ENCODE data around the gene PTPRU.
A peak's percentile ranks its signal among the peaks of the same experiment; 100 is the strongest.
"Not testable (repeated sequence)": the region's sequence is repeated elsewhere in the genome, so short reads cannot be mapped to it uniquely, and the experiment has no call there.

The PTPRU gene

GRCh38 chr1:29289493-29289892 is 53.2 kb downstream of the PTPRU start:
- no peak overlapping the region for H3K4me2 ChIP-seq
- no peak overlapping the region for H3K9ac ChIP-seq
- H4K20me1 ChIP-seq = 0 out of 22 replicates have a peak, but pooled peaks cover 0 to 2% (median 0%) of the 10 kb centered on the region in 11 experiments
- no peaks in the 10 kb centered on the region for H3K27me3 ChIP-seq
- H3K27ac ChIP-seq = no peak overlapping the region
- H3K4me3 ChIP-seq = no peak overlapping the region
- peaks cover 7 to 36% (median 25%) of the 10 kb centered on the region in 10 experiments; a peak in 17 of 20 replicates for H3K4me1 ChIP-seq
- H3K36me3 ChIP-seq = no peaks in the 10 kb centered on the region
- no peaks in the 10 kb centered on the region for H3K9me3 ChIP-seq (replicated peaks in 1 of 11)
- TF ChIP-seq Cebpa-rat (IDR thresholded peaks at IDR 0.05) = no peak

GRCh38 chr1:29290414-29290985 is 54.2 kb downstream of the PTPRU start:
- Histone ChIP-seq H3K9me3 (replicated peaks in 1 of 11) (no peaks in the 10 kb centered on the region), H3K36me3 (no peaks in the 10 kb centered on the region), H3K4me1 (peaks cover 7 to 42% (median 29%) of the 10 kb centered on the region in 10 experiments; a peak in 17 of 20 replicates), H3K4me2 (no peak overlapping the region), H3K9ac (no peak overlapping the region), H4K20me1 (0 out of 22 replicates have a peak, but pooled peaks cover 0 to 2% (median 0%) of the 10 kb centered on the region in 11 experiments), H3K4me3 (no peak overlapping the region), H3K27me3 (no peaks in the 10 kb centered on the region), H3K27ac (no peak overlapping the region)
- TF ChIP-seq Cebpa-rat (IDR thresholded peaks at IDR 0.05) = no peak

GRCh38 chr1:29291756-29292155 is 55.4 kb downstream of the PTPRU start:
- Histone ChIP-seq H3K4me2 (no peak overlapping the region), H3K4me1 (peaks cover 6 to 31% (median 24%) of the 10 kb centered on the region in 10 experiments; a peak in 17 of 20 replicates), H3K36me3 (no peaks in the 10 kb centered on the region), H3K27ac (no peak overlapping the region), H4K20me1 (0 out of 22 replicates have a peak, but pooled peaks cover 0 to 2% (median 0%) of the 10 kb centered on the region in 11 experiments), H3K4me3 (no peak overlapping the region), H3K27me3 (no peaks in the 10 kb centered on the region), H3K9ac (no peak overlapping the region), H3K9me3 (replicated peaks in 1 of 11) (no peaks in the 10 kb centered on the region)
- no peak for TF ChIP-seq Cebpa-rat (IDR thresholded peaks at IDR 0.05)

GRCh38 chr1:29292344-29292743 is 56.0 kb downstream of the PTPRU start:
- H3K36me3 ChIP-seq = no peaks in the 10 kb centered on the region
- H3K9ac ChIP-seq = no peak overlapping the region
- no peak overlapping the region for H3K4me3 ChIP-seq
- H3K4me1 ChIP-seq = peaks cover under 1 to 25% (median 18%) of the 10 kb centered on the region in 10 experiments; a peak in 17 of 20 replicates
- H3K27ac ChIP-seq = no peak overlapping the region
- no peaks in the 10 kb centered on the region for H3K9me3 ChIP-seq (replicated peaks in 1 of 11)
- H3K27me3 ChIP-seq = no peaks in the 10 kb centered on the region
- no peaks in the 10 kb centered on the region for H4K20me1 ChIP-seq
- no peak overlapping the region for H3K4me2 ChIP-seq
- TF ChIP-seq Cebpa-rat (IDR thresholded peaks at IDR 0.05) = no peak

- Histone ChIP-seq H3K4me3 (no peak overlapping the region), H4K20me1 (no peaks in the 10 kb centered on the region), H3K9ac (no peak overlapping the region), H3K36me3 (no peaks in the 10 kb centered on the region), H3K4me1 (peaks cover 0 to 14% (median 7%) of the 10 kb centered on the region in 10 experiments; a peak in 11 of 20 replicates), H3K27me3 (no peaks in the 10 kb centered on the region), H3K27ac (no peak overlapping the region), H3K4me2 (no peak overlapping the region), H3K9me3 (replicated peaks in 1 of 11) (no peaks in the 10 kb centered on the region)
- TF ChIP-seq Cebpa-rat (IDR thresholded peaks at IDR 0.05) = no peak
Observed at GRCh38 chr1:29297450-29297849, 61.1 kb downstream of the PTPRU start.

- Histone ChIP-seq H3K27ac (no peak overlapping the region), H3K4me2 (no peak overlapping the region; a peak in 1 of 22 replicates), H3K4me1 (peaks cover 0 to 15% (median 7%) of the 10 kb centered on the region in 10 experiments; a peak in 12 of 20 replicates), H3K9ac (no peak overlapping the region), H3K36me3 (no peaks in the 10 kb centered on the region), H3K9me3 (replicated peaks in 1 of 11) (no peaks in the 10 kb centered on the region), H3K27me3 (no peaks in the 10 kb centered on the region), H3K4me3 (no peak overlapping the region), H4K20me1 (no peaks in the 10 kb centered on the region)
- TF ChIP-seq Cebpa-rat (IDR thresholded peaks at IDR 0.05) = no peak
Observed at GRCh38 chr1:29298246-29298645, 61.9 kb downstream of the PTPRU start.

- Histone ChIP-seq H3K4me2 (peak overlapping the region in 5 of 11 experiments; percentile 20 to 49 (median 32); a peak in 9 of 22 replicates), H3K27ac (no peak overlapping the region), H3K36me3 (no peaks in the 10 kb centered on the region), H3K27me3 (no peaks in the 10 kb centered on the region), H3K9me3 (replicated peaks in 1 of 11) (no peaks in the 10 kb centered on the region), H3K9ac (no peak overlapping the region), H4K20me1 (no peaks in the 10 kb centered on the region), H3K4me3 (no peak overlapping the region), H3K4me1 (peaks cover 0 to 27% (median 18%) of the 10 kb centered on the region in 10 experiments; a peak in 17 of 20 replicates)
- no peak for TF ChIP-seq Cebpa-rat (IDR thresholded peaks at IDR 0.05)
Observed at GRCh38 chr1:29299446-29299845, 63.1 kb downstream of the PTPRU start.

- H3K9ac ChIP-seq; H3K27me3 ChIP-seq; H3K27ac ChIP-seq; H3K36me3 ChIP-seq; H3K9me3 ChIP-seq (replicated peaks in 1 of 11); H3K4me3 ChIP-seq; H3K4me2 ChIP-seq; H4K20me1 ChIP-seq: not testable (repeated sequence)
- peaks cover 0 to 23% (median 16%) of the 10 kb centered on the region in 10 experiments; a peak in 17 of 20 replicates for H3K4me1 ChIP-seq
Observed at GRCh38 chr1:29301732-29302131, 65.4 kb downstream of the PTPRU start.

- H3K4me3 ChIP-seq = no peak overlapping the region
- no peak for TF ChIP-seq Cebpa-rat (IDR thresholded peaks at IDR 0.05)
- H3K9me3 ChIP-seq (replicated peaks in 1 of 11) = no peaks in the 10 kb centered on the region
- no peaks in the 10 kb centered on the region for H3K36me3 ChIP-seq
- H3K27me3 ChIP-seq = no peaks in the 10 kb centered on the region
- peak overlapping the region in 9 of 11 experiments; percentile 33 to 72 (median 61); a peak in 18 of 22 replicates for H3K4me2 ChIP-seq
- H3K27ac ChIP-seq = no peak overlapping the region
- H3K4me1 ChIP-seq = peaks cover 0 to 23% (median 16%) of the 10 kb centered on the region in 10 experiments; a peak in 17 of 20 replicates
- peak overlapping the region in 1 of 11 experiments; percentile 20; a peak in 1 of 22 replicates for H3K9ac ChIP-seq
- H4K20me1 ChIP-seq = no peaks in the 10 kb centered on the region
Observed at GRCh38 chr1:29303201-29304024, 67.1 kb downstream of the PTPRU start.
